Measurements from ENCODE around the gene TSHZ2. TPM values are rescaled to one million over a fixed set of nuclear protein-coding genes. Genes with fewer than 3 reads are reported as not detected.
"Not testable (repeated sequence)": the region's sequence is repeated elsewhere in the genome, so short reads cannot be mapped to it uniquely, and the experiment has no call there.

Gene TSHZ2
- total RNA-seq, 4 donors from 2014 or later = 35.6 to 83.5 (median 48.8) TPM

- DNase-seq (ENCODE audit: low spot score) (no peak), ATAC-seq (ENCODE audit: low FRiP score) (no peak)
- no peak for TF ChIP-seq CTCF (IDR thresholded peaks at IDR 0.05)
Measured at GRCh38 chr20:53453076-53453475, 480.9 kb downstream of the TSHZ2 start.

- ATAC-seq (ENCODE audit: low FRiP score) (no peak), DNase-seq (ENCODE audit: low spot score) (no peak)
- no peak for TF ChIP-seq CTCF (IDR thresholded peaks at IDR 0.05)
Measured at GRCh38 chr20:53454675-53455276, 482.6 kb downstream of the TSHZ2 start.

GRCh38 chr20:53463101-53463972 is 491.2 kb downstream of the TSHZ2 start:
- ATAC-seq (ENCODE audit: low FRiP score) (no peak), DNase-seq (ENCODE audit: low spot score) (no peak)
- no peak for TF ChIP-seq CTCF (IDR thresholded peaks at IDR 0.05)

- no peak for ATAC-seq (ENCODE audit: low FRiP score)
- DNase-seq (ENCODE audit: low spot score) = no peak
- TF ChIP-seq CTCF (IDR thresholded peaks at IDR 0.05) = no peak
Measured at GRCh38 chr20:53466279-53466678, 494.1 kb downstream of the TSHZ2 start.

GRCh38 chr20:53468587-53468986 is 496.4 kb downstream of the TSHZ2 start:
- no peak for TF ChIP-seq CTCF (IDR thresholded peaks at IDR 0.05)
- no peak for ATAC-seq (ENCODE audit: low FRiP score)
- no peak for DNase-seq (ENCODE audit: low spot score)

- not testable (repeated sequence) for DNase-seq (ENCODE audit: low spot score); ATAC-seq (ENCODE audit: low FRiP score)
Measured at GRCh38 chr20:53472859-53473258, 500.7 kb downstream of the TSHZ2 start.

GRCh38 chr20:53480913-53481312 is 508.8 kb downstream of the TSHZ2 start:
- no peak for ATAC-seq (ENCODE audit: low FRiP score)
- DNase-seq (ENCODE audit: low spot score) = no peak
- no peak for TF ChIP-seq CTCF (IDR thresholded peaks at IDR 0.05)
